H1 (cell line): ENCODE data around the gene GRIP2. TPM values are rescaled to one million over a fixed set of nuclear protein-coding genes. Genes with fewer than 3 reads are reported as not detected.

ENCODE experiments used
- BRCA1 ChIP-seq: IDR thresholded peaks from 2 replicates; pipeline ENCODE4 v1.6.1; 2012; ENCODE audit warnings: low read depth, low read length, improper control_type of control experiment
- CTBP2 ChIP-seq: IDR thresholded peaks from 2 replicates; pipeline ENCODE4 v1.7.0; 2011; ENCODE audit warnings: borderline replicate concordance, mild to moderate bottlenecking, moderate library complexity, mixed read lengths, low read length; ENCODE audit not compliant: insufficient read depth, insufficient read length
- HDAC6 ChIP-seq: IDR thresholded peaks from one replicate; pipeline ENCODE4 v1.7.1; 2012; ENCODE audit warnings: low read depth, mild to moderate bottlenecking, inconsistent platforms, low read length, moderate library complexity
- JUN ChIP-seq: IDR thresholded peaks from 2 replicates; pipeline ENCODE4 v1.6.1; 2011; ENCODE audit warnings: low read depth, mild to moderate bottlenecking, improper control_type of control experiment, low read length
- POLR2AphosphoS5 ChIP-seq: IDR thresholded peaks from 2 replicates; pipeline ENCODE4 v1.6.1; 2011; ENCODE audit warnings: low read depth, low read length
- RAD21 ChIP-seq, 2 experiments: IDR thresholded peaks in 1 of 2; conservative IDR thresholded peaks in 1 of 2; 2 replicates each; pipeline ENCODE4 v1.6.1; 2011; ENCODE audit warnings: low read depth in 2 of 2, low read length in 2 of 2, improper control_type of control experiment in 1 of 2, inconsistent platforms in 1 of 2, mild to moderate bottlenecking in 1 of 2, moderate library complexity in 1 of 2
- ZNF274 ChIP-seq: IDR thresholded peaks from 2 replicates; pipeline ENCODE4 v1.7.0; 2012; ENCODE audit warnings: low read length, borderline replicate concordance; ENCODE audit errors: extremely low read depth
- polyA plus RNA-seq, 7 experiments: library from polyadenylated mRNA; depleted of rRNA in 3 of 7; stranded (reverse) in 5 of 7; unstranded in 2 of 7; fragments of >200 nt in 5 of 7; fragments of 200-250 nt in 2 of 7; gene quantifications; 1 replicate in 5 of 7; 2 replicates in 1 of 7; 4 replicates in 1 of 7; pipeline versions ENCODE4 v1.2.1 to v1.2.3, GENCODE V29; 2011 to 2013; ENCODE audit warnings: missing spikeins in 2 of 7, mixed read lengths in 2 of 7
- total RNA-seq: library from RNA; stranded (reverse); fragmentation: NEBNext Ultra II Directional; extraction: Animal tissue kit (Norgen Biotek cat#: 25700); gene quantifications from 2 replicates; pipeline ENCODE4 v1.2.1, GENCODE V29; 2021

The GRIP2 gene
- total and polyA plus RNA-seq, 2 of the 8 experiments (the other 6 are each of a cell fraction or from before 2014, with no cell fraction given), result 2.5 to 6.4 TPM

DNA sequence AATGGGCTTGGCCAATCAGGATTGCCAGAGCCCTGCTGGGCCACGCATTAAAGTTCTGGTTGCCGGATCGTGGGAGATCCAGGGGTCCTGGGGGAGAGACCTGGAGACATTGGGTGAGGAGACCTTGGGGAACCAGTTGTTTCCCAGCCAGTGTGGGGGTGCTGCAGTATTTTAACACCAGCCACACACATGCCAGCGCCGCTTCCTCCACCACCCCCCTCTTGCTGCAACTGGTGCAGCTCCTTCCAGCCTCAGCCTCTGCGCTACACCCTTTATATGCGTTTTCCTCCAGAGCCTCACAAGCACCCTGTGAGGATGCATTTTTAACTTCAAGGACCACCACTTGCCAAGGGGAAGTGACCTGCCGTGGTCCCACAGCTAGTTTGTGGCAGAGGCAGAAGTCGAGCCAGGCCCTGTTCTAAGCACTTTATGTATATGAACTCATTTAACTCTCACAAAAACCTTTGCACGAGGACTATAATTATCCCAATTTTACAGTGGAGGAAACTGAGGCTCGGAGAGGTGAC lies 29.4 kb upstream of the GRIP2 start (continued):
- TF ChIP-seq ZNF274, result no peak
- TF ChIP-seq BRCA1, result no peak
- no peak for TF ChIP-seq RAD21 (IDR thresholded peaks at IDR 0.05 in 1 of 2, conservative IDR thresholded peaks at IDR 0.05 in 1 of 2; ENCODE audit: low read depth in 2 of 2, low read length in 2 of 2)
- no peak for TF ChIP-seq HDAC6
- no peak for TF ChIP-seq JUN
- no peak for TF ChIP-seq POLR2AphosphoS5
- no peak for TF ChIP-seq CTBP2
